Tibial nerve (tissue), 4 donors: ENCODE data around the gene ZNF493. TPM values are rescaled to one million over a fixed set of nuclear protein-coding genes. Genes with fewer than 3 reads are reported as not detected.

Source experiments
- DNase-seq, 2 donors: peaks; one replicate each; pipeline ENCODE4 v3.0.0-alpha.2; 2019; ENCODE audit warnings: low spot score in 2 of 2
- H3K27ac ChIP-seq, 4 donors: fragments of 200-600 bp; sonication (generic) in 3 of 4; one replicate each; pipeline ENCODE4 v1.5.1; 2017 to 2019; ENCODE audit warnings: mild to moderate bottlenecking in 1 of 4
- H3K27me3 ChIP-seq, 2 donors: fragments of 200-600 bp; sonication (generic) in 1 of 2; one replicate each; pipeline versions ENCODE4 v1.5.1 to v1.6.0; 2017 to 2019
- H3K36me3 ChIP-seq, 3 donors: fragments of 200-600 bp; sonication (generic); one replicate each; pipeline ENCODE4 v1.5.1; 2018 to 2019
- H3K4me1 ChIP-seq, 4 donors: fragments of 200-600 bp; sonication (generic) in 3 of 4; one replicate each; pipeline ENCODE4 v1.5.1; 2017 to 2019
- H3K4me3 ChIP-seq, 4 donors: fragments of 200-600 bp; sonication (generic) in 3 of 4; one replicate each; pipeline ENCODE4 v1.5.1; 2017 to 2019; ENCODE audit warnings: mild to moderate bottlenecking in 1 of 4, moderate library complexity in 1 of 4
- H3K9me3 ChIP-seq, 4 donors: fragments of 200-600 bp; sonication (generic) in 3 of 4; one replicate each; pipeline ENCODE4 v1.5.1; 2017 to 2019
- EP300 ChIP-seq, 2 donors: sonication (generic); formaldehyde crosslinking; IDR thresholded peaks; one replicate each; pipeline ENCODE4 v1.6.1; 2017; ENCODE audit warnings: antibody characterized with exemption in 2 of 2, mild to moderate bottlenecking in 1 of 2
- POLR2A ChIP-seq, 2 donors: fragments of 450-650 bp; IDR thresholded peaks; one replicate each; pipeline ENCODE4 v1.6.1; 2017; ENCODE audit warnings: antibody characterized with exemption in 2 of 2, mild to moderate bottlenecking in 2 of 2, moderate library complexity in 2 of 2
- WGBS, 2 donors: methylation state at CpG; one replicate each; pipeline ENCODE4 v1.1.5; 2018; 5-methylcytosine and 5-hydroxymethylcytosine counted together
- total RNA-seq, 4 donors: library from RNA; depleted of rRNA; stranded (reverse); fragments of >200 nt; gene quantifications; one replicate each; pipeline ENCODE4 v1.1.0, GENCODE V29; 2016
- TF ChIP-seq, protein P1 (sequence below), 5 experiments: fragments of 200-600 bp in 3 of 5; fragments of 450-650 bp in 2 of 5; sonication (generic) in 3 of 5; IDR thresholded peaks; one replicate each; pipeline ENCODE4 v1.5.1; 2016 to 2019; ENCODE audit warnings: antibody characterized with exemption in 5 of 5, mild to moderate bottlenecking in 3 of 5, moderate library complexity in 2 of 5

ZNF493 gene
- total RNA-seq, 4 donors from 2014 or later = 25.3 to 50.5 (median 38.7) TPM

DNA sequence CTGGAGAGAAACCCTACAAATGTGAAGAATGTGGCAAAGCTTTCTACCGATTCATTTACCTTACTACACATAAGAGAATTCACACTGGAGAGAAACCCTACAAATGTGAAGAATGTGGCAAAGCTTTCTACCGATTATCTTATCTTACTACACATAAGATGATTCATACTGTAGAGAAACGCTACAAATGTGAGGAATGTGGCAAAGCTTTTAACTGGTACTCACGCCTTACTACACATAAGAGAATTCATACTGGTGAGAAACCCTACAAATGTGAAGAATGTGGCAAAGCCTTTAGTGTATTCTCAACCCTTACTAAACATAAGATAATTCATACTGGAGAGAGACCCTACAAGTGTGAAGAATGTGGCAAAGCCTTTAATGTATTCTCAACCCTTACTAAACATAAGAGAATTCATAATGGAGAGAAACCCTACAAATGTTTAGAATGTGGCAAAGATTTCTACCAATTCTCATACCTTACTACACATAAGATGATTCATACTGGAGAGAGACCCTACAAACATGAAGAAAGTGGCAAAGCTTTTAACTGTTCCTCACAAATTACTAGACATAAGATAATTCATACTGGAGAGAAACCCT lies 12.9 kb upstream of the ZNF493 start:
- Histone ChIP-seq H3K27ac (no peak overlapping the region), H3K4me3 (no peak overlapping the region), H3K36me3 (peaks cover 0 to 49% (median 6%) of the 10 kb centered on the region in 3 donors), H3K27me3 (no peaks in the 10 kb centered on the region), H3K9me3 (peaks cover 0 to 97% (median 39%) of the 10 kb centered on the region in 4 donors), H3K4me1 (no peaks in the 10 kb centered on the region)
- 95 to 96% methylated on average over 4 of the region's 4 CpGs for WGBS, 2 donors
- no peak for DNase-seq
- TF ChIP-seq, protein P1, sequence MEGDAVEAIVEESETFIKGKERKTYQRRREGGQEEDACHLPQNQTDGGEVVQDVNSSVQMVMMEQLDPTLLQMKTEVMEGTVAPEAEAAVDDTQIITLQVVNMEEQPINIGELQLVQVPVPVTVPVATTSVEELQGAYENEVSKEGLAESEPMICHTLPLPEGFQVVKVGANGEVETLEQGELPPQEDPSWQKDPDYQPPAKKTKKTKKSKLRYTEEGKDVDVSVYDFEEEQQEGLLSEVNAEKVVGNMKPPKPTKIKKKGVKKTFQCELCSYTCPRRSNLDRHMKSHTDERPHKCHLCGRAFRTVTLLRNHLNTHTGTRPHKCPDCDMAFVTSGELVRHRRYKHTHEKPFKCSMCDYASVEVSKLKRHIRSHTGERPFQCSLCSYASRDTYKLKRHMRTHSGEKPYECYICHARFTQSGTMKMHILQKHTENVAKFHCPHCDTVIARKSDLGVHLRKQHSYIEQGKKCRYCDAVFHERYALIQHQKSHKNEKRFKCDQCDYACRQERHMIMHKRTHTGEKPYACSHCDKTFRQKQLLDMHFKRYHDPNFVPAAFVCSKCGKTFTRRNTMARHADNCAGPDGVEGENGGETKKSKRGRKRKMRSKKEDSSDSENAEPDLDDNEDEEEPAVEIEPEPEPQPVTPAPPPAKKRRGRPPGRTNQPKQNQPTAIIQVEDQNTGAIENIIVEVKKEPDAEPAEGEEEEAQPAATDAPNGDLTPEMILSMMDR (IDR thresholded peaks at IDR 0.05) = no peak
- TF ChIP-seq POLR2A (IDR thresholded peaks at IDR 0.05) (no peak), EP300 (IDR thresholded peaks at IDR 0.05) (no peak)

DNA sequence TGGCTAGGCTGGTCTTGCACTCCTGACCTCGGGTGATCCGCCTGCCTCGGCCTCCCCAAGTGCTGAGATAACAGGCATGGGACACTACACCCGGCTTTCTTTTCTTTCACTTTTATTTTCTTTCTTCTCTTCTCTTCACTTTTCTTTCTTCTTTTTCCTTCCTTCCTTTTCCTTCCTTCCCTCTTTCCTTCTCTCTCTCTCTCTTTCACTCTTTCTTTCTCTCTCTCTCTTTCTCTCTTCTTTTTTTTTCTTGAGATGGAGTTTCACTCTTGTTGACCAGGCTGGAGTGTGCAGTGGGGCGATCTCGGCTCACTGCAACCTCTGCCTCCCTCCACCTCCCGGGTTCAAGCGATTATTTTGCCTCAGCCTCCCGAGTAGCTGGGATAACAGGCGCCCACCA lies 812 bp upstream of the ZNF493 start:
- H3K27ac ChIP-seq = no peak overlapping the region
- DNase-seq = no peak
- no peaks in the 10 kb centered on the region for H3K27me3 ChIP-seq
- 94% methylated on average over 10 of the region's 10 CpGs for WGBS, 2 donors
- TF ChIP-seq POLR2A (IDR thresholded peaks at IDR 0.05) (no peak), EP300 (IDR thresholded peaks at IDR 0.05) (no peak)
- TF ChIP-seq, protein P1 (IDR thresholded peaks at IDR 0.05) = no peak
- peaks cover 0 to 37% (median 4%) of the 10 kb centered on the region in 4 donors for H3K4me1 ChIP-seq
- no peak overlapping the region for H3K4me3 ChIP-seq
- H3K36me3 ChIP-seq = peaks cover 0 to 20% (median 0%) of the 10 kb centered on the region in 3 donors
- peaks cover 0 to 6% (median 0%) of the 10 kb centered on the region in 4 donors for H3K9me3 ChIP-seq

DNA sequence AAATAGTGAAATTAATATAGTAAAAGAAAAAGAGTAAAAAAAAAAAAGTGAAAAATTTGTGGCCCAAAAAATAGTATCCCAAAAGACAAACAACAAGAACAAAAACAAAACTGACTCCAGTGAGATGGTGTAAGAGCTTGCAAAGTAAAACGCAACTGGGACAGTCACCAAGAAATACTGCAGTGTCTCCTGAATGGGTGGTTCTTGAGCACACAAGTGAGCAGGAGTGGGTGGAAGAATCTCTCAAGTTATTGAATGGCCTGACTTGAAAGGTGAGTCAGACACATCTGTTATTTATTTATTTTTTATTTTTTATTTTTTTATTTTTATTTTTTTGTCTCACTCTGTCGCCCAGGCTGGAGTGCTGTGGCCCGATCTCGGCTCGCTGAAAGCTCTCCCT lies 1.9 kb downstream of the ZNF493 start:
- 83 to 92% methylated on average over 5 of the region's 5 CpGs for WGBS, 2 donors
- peaks cover 0 to 39% (median 4%) of the 10 kb centered on the region in 4 donors for H3K4me1 ChIP-seq
- H3K27me3 ChIP-seq = no peaks in the 10 kb centered on the region
- no peak overlapping the region for H3K4me3 ChIP-seq
- DNase-seq = no peak
- H3K36me3 ChIP-seq = peaks cover 0 to 40% (median 0%) of the 10 kb centered on the region in 3 donors
- H3K27ac ChIP-seq = no peak overlapping the region
- H3K9me3 ChIP-seq = no peaks in the 10 kb centered on the region
- TF ChIP-seq, protein P1 (IDR thresholded peaks at IDR 0.05) = no peak
- TF ChIP-seq POLR2A (IDR thresholded peaks at IDR 0.05) = no peak
- no peak for TF ChIP-seq EP300 (IDR thresholded peaks at IDR 0.05)

DNA sequence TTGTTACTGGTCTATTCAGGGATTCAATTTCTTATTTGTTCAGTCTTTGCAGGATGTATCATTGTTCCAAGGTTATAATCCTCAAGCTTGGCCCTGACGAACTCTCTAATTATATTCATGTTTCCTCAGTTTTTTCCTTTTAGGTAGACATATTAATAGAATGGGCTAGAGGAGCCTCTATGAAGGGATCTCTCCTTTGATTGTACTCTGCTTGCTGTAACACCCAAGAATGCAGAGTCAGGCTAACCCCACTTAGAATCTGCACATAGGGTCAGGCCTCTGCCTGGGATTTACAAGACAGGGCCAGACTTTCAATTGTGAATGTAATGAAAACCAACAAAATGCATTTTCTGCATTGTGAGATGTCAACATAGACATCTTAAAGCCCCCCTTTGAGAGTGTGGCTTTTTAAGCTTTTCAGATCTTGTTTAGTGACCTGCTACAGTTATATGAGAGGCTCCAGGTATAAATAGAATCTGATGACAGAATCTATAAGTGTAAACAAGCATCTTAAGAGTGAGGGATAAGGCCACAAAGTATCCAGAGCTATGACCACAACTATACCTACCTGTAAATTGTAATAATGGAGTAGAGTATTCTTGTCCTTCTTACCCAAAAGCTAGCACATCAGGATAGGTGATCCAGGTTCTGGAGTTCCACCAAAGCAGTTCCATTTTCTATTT lies 5.5 kb downstream of the ZNF493 start:
- peaks cover 0 to 30% (median 4%) of the 10 kb centered on the region in 4 donors for H3K4me1 ChIP-seq
- H3K9me3 ChIP-seq = peaks cover 0 to 12% (median 0%) of the 10 kb centered on the region in 4 donors
- 95 to 97% methylated on average over 1 of the region's 1 CpG for WGBS, 2 donors
- no peak overlapping the region for H3K27ac ChIP-seq
- peaks cover 0 to 74% (median 0%) of the 10 kb centered on the region in 3 donors for H3K36me3 ChIP-seq
- no peaks in the 10 kb centered on the region for H3K27me3 ChIP-seq
- no peak for DNase-seq
- TF ChIP-seq EP300 (IDR thresholded peaks at IDR 0.05) = no peak
- TF ChIP-seq POLR2A (IDR thresholded peaks at IDR 0.05) = no peak
- TF ChIP-seq, protein P1 (IDR thresholded peaks at IDR 0.05) = no peak
- H3K4me3 ChIP-seq = no peak overlapping the region

DNA sequence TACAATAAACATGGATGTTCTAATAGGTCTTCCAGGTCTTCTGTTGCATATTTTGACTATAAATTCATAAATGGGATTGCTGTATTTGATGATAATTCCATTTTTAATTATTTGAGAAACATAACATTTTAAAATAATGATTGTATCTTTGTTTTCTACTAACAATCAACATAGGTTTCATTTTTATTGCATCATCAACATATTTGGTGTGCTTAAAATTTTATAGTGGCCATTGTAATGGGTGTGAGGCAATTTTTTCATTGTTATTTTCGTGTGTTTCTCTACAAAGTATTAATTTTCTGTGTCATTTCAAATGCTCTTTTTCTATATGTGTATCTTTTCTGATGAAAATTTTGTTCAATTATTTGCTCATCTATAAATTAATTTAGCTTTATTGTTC lies 13.2 kb downstream of the ZNF493 start:
- TF ChIP-seq, protein P1 (IDR thresholded peaks at IDR 0.05) = no peak
- no peak for TF ChIP-seq POLR2A (IDR thresholded peaks at IDR 0.05)
- TF ChIP-seq EP300 (IDR thresholded peaks at IDR 0.05) = no peak
- 95 to 97% methylated on average over 1 of the region's 1 CpG for WGBS, 2 donors
- H3K36me3 ChIP-seq = peaks cover 0 to 100% (median 22%) of the 10 kb centered on the region in 3 donors

More for the DNA sequence above, 13.2 kb downstream of the ZNF493 start:
- DNase-seq = no peak
- no peaks in the 10 kb centered on the region for H3K4me1 ChIP-seq
- H3K27ac ChIP-seq = no peak overlapping the region
- no peak overlapping the region for H3K4me3 ChIP-seq
- H3K27me3 ChIP-seq = no peaks in the 10 kb centered on the region
- peaks cover 0 to 35% (median 4%) of the 10 kb centered on the region in 4 donors for H3K9me3 ChIP-seq
